NT2/D1 (cell line): ENCODE measurements around the gene GPRC5A.

Experiments
- DNase-seq: peaks from one replicate; pipeline ENCODE4 v3.0.0-alpha.2; 2011; ENCODE audit warnings: low read depth, low spot score
- H3K27me3 ChIP-seq: 2 replicates; pipeline ENCODE4 v1.6.0; 2011; ENCODE audit warnings: mild to moderate bottlenecking; ENCODE audit not compliant: insufficient read length, insufficient read depth
- H3K36me3 ChIP-seq: 2 replicates; pipeline ENCODE4 v1.6.1; 2011; ENCODE audit warnings: mild to moderate bottlenecking, low read length, mixed read lengths; ENCODE audit not compliant: insufficient read depth, insufficient read length
- H3K4me1 ChIP-seq: 2 replicates; pipeline ENCODE4 v1.5.1; 2011; ENCODE audit not compliant: insufficient read depth, insufficient read length
- H3K4me3 ChIP-seq: 2 replicates; pipeline ENCODE4 v1.5.1; 2011; ENCODE audit warnings: low read depth; ENCODE audit not compliant: insufficient read length
- H3K9ac ChIP-seq: 2 replicates; pipeline ENCODE4 v1.6.0; 2011; ENCODE audit warnings: low read depth; ENCODE audit not compliant: insufficient read length
- H3K9me3 ChIP-seq: 2 replicates; pipeline ENCODE4 v1.5.1; 2011; ENCODE audit warnings: mild to moderate bottlenecking, low read length; ENCODE audit not compliant: insufficient read depth
- SUZ12 ChIP-seq: IDR thresholded peaks from 2 replicates; pipeline ENCODE4 v1.6.1; 2011; ENCODE audit not compliant: insufficient read length, insufficient read depth; ENCODE audit errors: extremely low read depth
- YY1 ChIP-seq: IDR thresholded peaks from 2 replicates; pipeline ENCODE4 v1.6.1; 2011; ENCODE audit not compliant: insufficient read length, insufficient read depth
- ZNF274 ChIP-seq: IDR thresholded peaks from 2 replicates; pipeline ENCODE4 v1.6.1; 2011; ENCODE audit warnings: mild to moderate bottlenecking, low read depth, low read length

Gene GPRC5A

GRCh38 chr12:12903642-12904609 is 12.6 kb downstream of the GPRC5A start:
- H3K27me3 ChIP-seq: no peaks in the 10 kb centered on the region
- no peaks in the 10 kb centered on the region for H3K36me3 ChIP-seq
- H3K4me3 ChIP-seq: no peak overlapping the region
- TF ChIP-seq SUZ12: no peak
- TF ChIP-seq YY1: no peak
- no peak for TF ChIP-seq ZNF274
- H3K4me1 ChIP-seq: peaks cover 5% of the 10 kb centered on the region
- no peak for DNase-seq
- H3K9ac ChIP-seq: no peak overlapping the region
- no peaks in the 10 kb centered on the region for H3K9me3 ChIP-seq

- H3K4me1 ChIP-seq: peaks cover 5% of the 10 kb centered on the region
- TF ChIP-seq YY1: no peak
- no peak overlapping the region for H3K9ac ChIP-seq
- no peak overlapping the region for H3K4me3 ChIP-seq
- no peak for DNase-seq
- no peaks in the 10 kb centered on the region for H3K9me3 ChIP-seq
- H3K36me3 ChIP-seq: no peaks in the 10 kb centered on the region
- H3K27me3 ChIP-seq: no peaks in the 10 kb centered on the region
These were observed 16.2 kb downstream of the GPRC5A start for GRCh38 chr12:12907552-12907951.

- no peak overlapping the region for H3K9ac ChIP-seq
- H3K4me1 ChIP-seq: peaks cover 5% of the 10 kb centered on the region
- TF ChIP-seq ZNF274: no peak
- TF ChIP-seq YY1: no peak
- TF ChIP-seq SUZ12: no peak
- no peaks in the 10 kb centered on the region for H3K27me3 ChIP-seq
- H3K9me3 ChIP-seq: no peaks in the 10 kb centered on the region
- H3K4me3 ChIP-seq: no peak overlapping the region
- DNase-seq: no peak
- no peaks in the 10 kb centered on the region for H3K36me3 ChIP-seq
These were observed 16.9 kb downstream of the GPRC5A start for GRCh38 chr12:12908252-12908651.

GRCh38 chr12:12908711-12909110 is 17.3 kb downstream of the GPRC5A start:
- Histone ChIP-seq H3K4me3 (no peak overlapping the region), H3K4me1 (peaks cover 4% of the 10 kb centered on the region), H3K9ac (no peak overlapping the region), H3K36me3 (no peaks in the 10 kb centered on the region), H3K27me3 (no peaks in the 10 kb centered on the region), H3K9me3 (no peaks in the 10 kb centered on the region)
- no peak for DNase-seq
- TF ChIP-seq ZNF274: no peak
- TF ChIP-seq YY1: no peak
- no peak for TF ChIP-seq SUZ12

- H3K9me3 ChIP-seq: no peaks in the 10 kb centered on the region
- TF ChIP-seq SUZ12 (no peak), YY1 (no peak), ZNF274 (no peak)
- no peaks in the 10 kb centered on the region for H3K36me3 ChIP-seq
- no peak overlapping the region for H3K4me3 ChIP-seq
- H3K4me1 ChIP-seq: no peaks in the 10 kb centered on the region
- H3K9ac ChIP-seq: no peak overlapping the region
- no peaks in the 10 kb centered on the region for H3K27me3 ChIP-seq
- no peak for DNase-seq
These were observed 18.0 kb downstream of the GPRC5A start for GRCh38 chr12:12909228-12909994.

- TF ChIP-seq ZNF274 (no peak), SUZ12 (no peak), YY1 (no peak)
- Histone ChIP-seq H3K9ac (no peak overlapping the region), H3K27me3 (no peaks in the 10 kb centered on the region), H3K4me3 (no peak overlapping the region), H3K9me3 (no peaks in the 10 kb centered on the region), H3K4me1 (no peaks in the 10 kb centered on the region), H3K36me3 (no peaks in the 10 kb centered on the region)
- DNase-seq: no peak
These were observed 18.6 kb downstream of the GPRC5A start for GRCh38 chr12:12909995-12910420.

- no peak overlapping the region for H3K4me3 ChIP-seq
- no peak for TF ChIP-seq ZNF274
- peaks cover 5% of the 10 kb centered on the region for H3K4me1 ChIP-seq
These were observed 21.3 kb downstream of the GPRC5A start for GRCh38 chr12:12912711-12913110.

More at GRCh38 chr12:12912711-12913110, 21.3 kb downstream of the GPRC5A start:
- no peaks in the 10 kb centered on the region for H3K36me3 ChIP-seq
- H3K9ac ChIP-seq: no peak overlapping the region
- H3K27me3 ChIP-seq: peaks cover 5% of the 10 kb centered on the region
- no peak for DNase-seq
- H3K9me3 ChIP-seq: no peaks in the 10 kb centered on the region
